ENCODE measurements around the gene TBX10. TPM values are rescaled to one million over a fixed set of nuclear protein-coding genes. Genes with fewer than 3 reads are reported as not detected.
A peak's percentile ranks its signal among the peaks of the same experiment; 100 is the strongest.

Gene TBX10
- total RNA-seq, 4 donors from 2014 or later: not detected

DNA sequence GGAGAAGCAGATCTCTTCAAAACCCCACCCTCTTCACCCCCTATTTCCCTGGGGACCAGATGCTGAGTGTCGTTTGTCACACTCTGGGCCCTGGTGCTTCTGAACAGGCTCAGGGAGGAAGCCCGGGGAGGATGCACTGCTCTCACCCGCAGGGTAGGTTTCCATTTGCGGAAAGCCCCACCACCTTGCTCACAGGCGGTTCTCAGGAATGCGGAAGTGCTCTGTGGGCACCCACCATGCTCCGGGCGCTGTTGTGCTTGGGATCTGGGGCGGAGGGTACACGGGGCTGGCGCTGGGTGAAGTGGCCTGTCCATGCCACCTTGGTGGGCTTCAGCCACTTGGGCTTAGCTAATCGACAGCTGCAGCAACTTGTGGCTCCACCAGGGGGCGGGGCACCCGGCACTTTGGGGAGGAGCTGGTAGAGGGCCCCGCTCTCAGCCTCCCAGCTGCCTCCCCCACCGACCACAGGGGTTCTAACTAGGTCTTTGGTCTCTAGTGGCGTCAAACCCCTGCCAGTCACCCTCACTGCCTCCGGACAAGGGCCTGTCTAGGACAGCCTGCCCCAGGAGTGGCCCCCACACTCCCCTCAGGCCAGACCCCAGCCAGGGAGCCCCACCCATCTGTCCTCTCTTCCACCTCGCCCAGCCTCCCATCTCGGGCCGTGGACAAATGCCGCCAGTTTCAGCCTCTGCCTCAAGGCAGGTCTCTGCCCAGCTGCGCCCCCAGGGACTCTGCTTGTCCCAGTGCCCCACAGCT, 25.4 kb downstream of the TBX10 start:
- peak overlapping the region in 3 of 4 donors; percentile 33 to 53 (median 40) for H3K27ac ChIP-seq

GRCh38 chr11:67613313-67613959, 26.1 kb downstream of the TBX10 start:
- 96 to 100% methylated on average over 2 to 5 of the region's 17 CpGs for WGBS, 2 donors (ENCODE audit: low coverage in 1 of 2)

More for the DNA sequence above, 25.4 kb downstream of the TBX10 start:
- TF ChIP-seq POLR2A (IDR thresholded peaks at IDR 0.05) (no peak), EP300 (IDR thresholded peaks at IDR 0.05) (no peak)
- TF ChIP-seq, protein P1, sequence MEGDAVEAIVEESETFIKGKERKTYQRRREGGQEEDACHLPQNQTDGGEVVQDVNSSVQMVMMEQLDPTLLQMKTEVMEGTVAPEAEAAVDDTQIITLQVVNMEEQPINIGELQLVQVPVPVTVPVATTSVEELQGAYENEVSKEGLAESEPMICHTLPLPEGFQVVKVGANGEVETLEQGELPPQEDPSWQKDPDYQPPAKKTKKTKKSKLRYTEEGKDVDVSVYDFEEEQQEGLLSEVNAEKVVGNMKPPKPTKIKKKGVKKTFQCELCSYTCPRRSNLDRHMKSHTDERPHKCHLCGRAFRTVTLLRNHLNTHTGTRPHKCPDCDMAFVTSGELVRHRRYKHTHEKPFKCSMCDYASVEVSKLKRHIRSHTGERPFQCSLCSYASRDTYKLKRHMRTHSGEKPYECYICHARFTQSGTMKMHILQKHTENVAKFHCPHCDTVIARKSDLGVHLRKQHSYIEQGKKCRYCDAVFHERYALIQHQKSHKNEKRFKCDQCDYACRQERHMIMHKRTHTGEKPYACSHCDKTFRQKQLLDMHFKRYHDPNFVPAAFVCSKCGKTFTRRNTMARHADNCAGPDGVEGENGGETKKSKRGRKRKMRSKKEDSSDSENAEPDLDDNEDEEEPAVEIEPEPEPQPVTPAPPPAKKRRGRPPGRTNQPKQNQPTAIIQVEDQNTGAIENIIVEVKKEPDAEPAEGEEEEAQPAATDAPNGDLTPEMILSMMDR (IDR thresholded peaks at IDR 0.05): peak in 3 of 4 experiments; percentile 40 to 78 (median 53)
- Histone ChIP-seq H3K9me3 (no peaks in the 10 kb centered on the region), H3K36me3 (peaks cover 0 to 45% of the 10 kb centered on the region in 2 donors), H3K4me3 (peak overlapping the region; percentile 33 to 51), H3K4me1 (peaks cover 0 to 21% (median 9%) of the 10 kb centered on the region in 3 donors), H3K27me3 (peaks cover 28% of the 10 kb centered on the region)
- ATAC-seq: peak; percentile 59
- 20% methylated on average over 1 of the region's 23 CpGs; no CpG with 5 or more reads in 1 of the 2 donors for WGBS, 2 donors (ENCODE audit: low coverage in 1 of 2)

GRCh38 chr11:67612751-67613150, 26.8 kb downstream of the TBX10 start:
- no peak for ATAC-seq

More at GRCh38 chr11:67613313-67613959, 26.1 kb downstream of the TBX10 start:
- Histone ChIP-seq H3K27ac (peak overlapping the region in 2 of 4 donors; percentile 33 to 53), H3K4me3 (peak overlapping the region in 1 of 2 donors; percentile 51), H3K4me1 (peaks cover 0 to 28% (median 9%) of the 10 kb centered on the region in 3 donors), H3K36me3 (peaks cover 0 to 52% of the 10 kb centered on the region in 2 donors), H3K27me3 (peaks cover 28% of the 10 kb centered on the region), H3K9me3 (no peaks in the 10 kb centered on the region)
- no peak for ATAC-seq
- TF ChIP-seq POLR2AphosphoS5 (IDR thresholded peaks at IDR 0.05): no peak
- TF ChIP-seq, protein P1 (IDR thresholded peaks at IDR 0.05): no peak
- no peak for TF ChIP-seq POLR2A (IDR thresholded peaks at IDR 0.05)
- TF ChIP-seq EP300 (IDR thresholded peaks at IDR 0.05): no peak

DNA sequence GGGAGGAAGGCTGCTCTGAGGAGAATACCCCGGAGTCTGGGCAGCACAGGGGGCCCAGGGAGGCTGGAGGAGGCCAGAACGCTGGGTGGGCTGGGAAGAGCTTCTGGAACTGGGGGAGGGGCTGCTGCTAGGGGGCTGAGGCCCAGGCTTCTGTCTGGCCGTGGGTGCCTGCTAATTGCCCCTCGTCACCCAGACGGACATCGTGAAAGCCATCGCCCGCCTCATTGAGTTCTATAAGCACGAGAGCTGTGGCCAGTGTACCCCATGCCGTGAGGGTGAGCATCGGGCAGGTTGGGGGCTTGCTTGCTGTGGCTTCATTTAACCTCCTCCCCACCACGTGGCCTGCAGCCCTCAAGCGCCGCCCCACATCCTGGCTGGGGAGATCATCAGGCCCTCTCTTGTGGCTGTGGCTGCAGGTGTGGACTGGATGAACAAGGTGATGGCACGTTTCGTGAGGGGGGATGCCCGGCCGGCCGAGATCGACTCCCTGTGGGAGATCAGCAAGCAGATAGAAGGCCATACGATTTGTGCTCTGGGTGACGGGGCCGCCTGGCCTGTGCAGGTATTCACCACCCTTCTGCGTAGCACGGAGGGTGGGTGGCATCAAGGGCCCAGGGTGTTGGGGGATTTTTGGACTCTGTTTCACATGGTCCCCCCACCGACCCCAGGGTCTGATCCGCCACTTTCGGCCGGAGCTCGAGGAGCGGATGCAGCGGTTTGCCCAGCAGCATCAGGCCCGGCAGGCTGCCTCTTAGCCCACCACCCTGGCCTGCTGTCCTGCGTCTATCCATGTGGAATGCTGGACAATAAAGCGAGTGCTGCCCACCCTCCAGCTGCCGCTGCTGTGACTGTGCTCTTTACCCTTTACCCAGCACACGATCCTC, 27.6 kb downstream of the TBX10 start:
- TF ChIP-seq POLR2AphosphoS5 (IDR thresholded peaks at IDR 0.05) (no peak), POLR2A (IDR thresholded peaks at IDR 0.05) (no peak), EP300 (IDR thresholded peaks at IDR 0.05) (no peak)
- TF ChIP-seq, protein P1 (IDR thresholded peaks at IDR 0.05): no peak
- 75% methylated on average over 14 of the region's 37 CpGs; no CpG with 5 or more reads in 1 of the 2 donors for WGBS, 2 donors (ENCODE audit: low coverage in 1 of 2)
- H3K27ac ChIP-seq: no peak overlapping the region
- H3K4me1 ChIP-seq: peaks cover 0 to 43% (median 18%) of the 10 kb centered on the region in 3 donors
- peaks cover 0 to 53% of the 10 kb centered on the region in 2 donors for H3K36me3 ChIP-seq
- no peak for ATAC-seq
- H3K27me3 ChIP-seq: peaks cover 28% of the 10 kb centered on the region
- no peaks in the 10 kb centered on the region for H3K9me3 ChIP-seq
- no peak overlapping the region for H3K4me3 ChIP-seq

More at GRCh38 chr11:67612751-67613150, 26.8 kb downstream of the TBX10 start:
- H3K4me1 ChIP-seq: peaks cover 0 to 35% (median 12%) of the 10 kb centered on the region in 3 donors
- H3K27me3 ChIP-seq: peaks cover 28% of the 10 kb centered on the region
- no peak overlapping the region for H3K27ac ChIP-seq
- no peak for TF ChIP-seq POLR2A (IDR thresholded peaks at IDR 0.05)
- TF ChIP-seq, protein P1 (IDR thresholded peaks at IDR 0.05): no peak
- no peak for TF ChIP-seq POLR2AphosphoS5 (IDR thresholded peaks at IDR 0.05)
- no peak for TF ChIP-seq EP300 (IDR thresholded peaks at IDR 0.05)
- no peak overlapping the region for H3K4me3 ChIP-seq
- H3K36me3 ChIP-seq: peaks cover 0 to 53% of the 10 kb centered on the region in 2 donors
- no CpG with 5 or more reads among the region's 13 CpGs for WGBS, 2 donors (ENCODE audit: low coverage in 1 of 2)
- H3K9me3 ChIP-seq: no peaks in the 10 kb centered on the region

Data from gastroesophageal sphincter (tissue), 4 donors.